CD4-positive, alpha-beta T cell treated with Interleukin-4 for 4 hours (primary cell): ENCODE results near the gene SRRM3.
"Not testable (repeated sequence)": the region's sequence is repeated elsewhere in the genome, so short reads cannot be mapped to it uniquely, and the experiment has no call there.

ENCODE experiments used
- DNase-seq: peaks from one replicate; pipeline ENCODE4 v3.0.0-alpha.2; 2020

Gene SRRM3

GRCh38 chr7:76231583-76231982 lies 29.9 kb downstream of the SRRM3 start:
- no peak for DNase-seq

DNA sequence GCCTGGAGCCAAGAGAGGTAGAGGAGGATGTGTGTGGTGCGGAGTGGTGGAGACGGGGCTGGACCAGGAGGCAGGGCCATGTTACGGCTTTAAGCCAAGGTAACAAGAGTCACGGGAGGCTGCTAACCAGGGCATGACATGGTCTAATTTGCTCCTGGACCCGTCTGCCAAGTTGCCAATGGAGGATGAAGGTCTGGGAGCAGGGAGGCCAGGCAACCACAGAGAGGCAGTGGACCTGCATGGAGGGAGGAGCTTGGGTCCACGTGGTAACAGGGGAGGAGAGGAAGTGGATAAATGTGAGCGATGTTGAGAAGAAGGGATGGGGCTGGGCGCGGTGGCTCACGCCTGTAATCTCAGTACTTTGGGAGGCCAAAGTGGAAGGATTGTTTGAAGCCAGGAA lies 31.0 kb downstream of the SRRM3 start:
- DNase-seq, result no peak

- no peak for DNase-seq
Observed at GRCh38 chr7:76233538-76234281, 32.0 kb downstream of the SRRM3 start.

- DNase-seq, result no peak
Observed at GRCh38 chr7:76234282-76234584, 32.5 kb downstream of the SRRM3 start.

DNA sequence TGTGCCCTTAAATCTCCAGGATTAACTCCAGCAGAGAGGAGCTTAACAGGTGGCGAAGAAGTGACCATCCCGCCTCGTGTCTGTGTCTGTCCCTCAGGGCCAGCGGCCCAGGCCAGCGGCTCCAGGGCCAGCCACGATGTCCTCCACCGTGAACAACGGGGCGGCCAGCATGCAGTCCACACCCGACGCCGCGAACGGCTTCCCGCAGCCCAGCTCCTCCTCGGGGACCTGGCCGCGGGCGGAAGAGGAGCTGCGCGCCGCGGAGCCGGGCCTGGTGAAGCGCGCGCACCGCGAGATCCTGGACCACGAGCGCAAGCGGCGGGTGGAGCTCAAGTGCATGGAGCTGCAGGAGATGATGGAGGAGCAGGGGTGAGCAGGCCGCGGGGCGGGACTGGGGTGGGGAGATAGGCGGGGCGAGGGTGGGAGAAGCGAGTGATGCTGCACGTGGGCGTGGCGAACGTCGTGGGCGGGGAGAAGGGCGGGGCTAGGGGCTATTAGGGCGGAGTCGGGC lies 33.3 kb downstream of the SRRM3 start:
- DNase-seq, result peak; percentile 47

DNA sequence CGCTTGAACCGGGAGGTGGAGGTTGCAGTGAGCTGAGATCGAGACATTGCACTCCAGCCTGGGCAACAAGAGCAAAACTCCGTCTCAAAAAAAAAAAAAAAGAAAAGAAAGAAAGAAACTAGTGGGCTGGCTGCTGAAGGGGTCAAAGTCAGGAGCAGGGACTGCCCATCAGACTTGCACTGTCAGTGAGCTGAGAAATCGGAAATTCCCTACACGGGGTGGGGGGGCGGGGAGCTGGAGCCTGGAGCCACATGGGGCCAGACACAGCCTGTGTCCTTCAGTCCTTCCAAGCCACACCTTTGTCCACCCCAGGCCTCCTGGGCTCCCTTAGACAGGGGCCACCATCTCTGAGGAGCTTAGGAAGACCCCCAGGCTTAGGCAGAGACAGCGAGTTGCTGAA lies 34.5 kb downstream of the SRRM3 start:
- DNase-seq, result no peak

DNA sequence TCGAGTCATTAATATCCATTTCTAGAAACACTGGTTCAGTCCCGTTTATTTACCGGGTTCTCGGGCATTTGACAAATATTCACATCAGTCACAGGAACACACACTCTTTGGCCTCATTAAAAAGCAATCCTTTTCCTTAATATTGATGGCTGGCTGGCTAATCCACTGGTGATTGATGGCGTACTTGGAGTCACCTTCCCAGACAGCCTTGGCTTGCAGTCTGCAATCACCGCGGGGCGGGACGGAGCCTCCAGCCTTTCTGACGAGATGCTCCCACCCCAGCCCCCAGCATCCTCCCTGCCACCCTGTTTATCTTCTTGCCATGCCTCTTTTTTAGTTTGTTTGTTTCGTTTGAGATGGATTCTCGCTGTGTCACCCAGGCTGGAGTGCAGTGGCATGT lies 36.6 kb downstream of the SRRM3 start:
- DNase-seq, result no peak

DNA sequence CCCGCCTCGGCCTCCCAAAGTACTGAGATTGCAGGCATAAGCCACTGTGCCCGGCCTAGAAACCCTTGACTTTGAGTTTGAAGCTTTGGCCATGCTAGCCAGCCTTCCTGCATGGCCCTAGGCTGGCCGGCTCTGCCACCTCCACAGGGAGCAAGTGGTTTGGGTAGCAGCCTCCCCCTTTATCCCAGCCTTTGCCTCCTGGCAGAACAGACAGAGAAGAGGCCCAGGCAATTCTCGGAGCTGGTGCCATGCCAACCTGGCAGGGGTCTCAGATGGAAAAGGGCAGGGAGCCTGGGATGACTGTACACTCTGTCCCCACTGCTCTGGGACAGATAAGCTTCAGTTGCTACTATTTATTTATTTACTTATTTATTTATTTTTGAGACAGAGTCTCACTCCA lies 39.4 kb downstream of the SRRM3 start:
- no peak for DNase-seq

DNA sequence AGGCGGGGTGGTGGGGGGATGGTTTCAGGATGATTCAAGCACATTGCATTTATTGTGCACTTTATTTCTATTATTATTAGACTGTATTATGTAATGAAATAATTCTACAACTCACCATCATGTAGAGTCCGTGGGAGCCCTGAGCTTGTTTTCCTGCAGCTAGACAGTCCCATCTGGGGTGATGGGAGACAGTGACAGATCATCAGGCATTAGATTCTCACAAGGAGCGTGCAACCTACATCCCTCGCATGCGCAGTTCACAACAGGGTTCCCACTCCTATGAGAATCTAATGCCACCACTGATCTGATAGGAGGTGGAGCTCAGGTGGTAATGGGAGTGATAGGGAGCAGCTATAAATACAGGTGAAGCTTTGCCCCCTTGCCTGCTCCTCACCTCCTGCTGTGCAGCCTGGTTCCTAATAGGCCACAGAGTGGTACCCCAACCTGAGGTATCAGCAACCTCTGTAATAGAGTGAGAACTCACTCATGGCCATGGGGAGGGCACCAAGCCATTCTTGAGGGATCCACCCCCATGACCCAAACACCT lies 40.9 kb downstream of the SRRM3 start:
- DNase-seq, result not testable (repeated sequence)

GRCh38 chr7:76244781-76245391 lies 43.2 kb downstream of the SRRM3 start:
- no peak for DNase-seq

DNA sequence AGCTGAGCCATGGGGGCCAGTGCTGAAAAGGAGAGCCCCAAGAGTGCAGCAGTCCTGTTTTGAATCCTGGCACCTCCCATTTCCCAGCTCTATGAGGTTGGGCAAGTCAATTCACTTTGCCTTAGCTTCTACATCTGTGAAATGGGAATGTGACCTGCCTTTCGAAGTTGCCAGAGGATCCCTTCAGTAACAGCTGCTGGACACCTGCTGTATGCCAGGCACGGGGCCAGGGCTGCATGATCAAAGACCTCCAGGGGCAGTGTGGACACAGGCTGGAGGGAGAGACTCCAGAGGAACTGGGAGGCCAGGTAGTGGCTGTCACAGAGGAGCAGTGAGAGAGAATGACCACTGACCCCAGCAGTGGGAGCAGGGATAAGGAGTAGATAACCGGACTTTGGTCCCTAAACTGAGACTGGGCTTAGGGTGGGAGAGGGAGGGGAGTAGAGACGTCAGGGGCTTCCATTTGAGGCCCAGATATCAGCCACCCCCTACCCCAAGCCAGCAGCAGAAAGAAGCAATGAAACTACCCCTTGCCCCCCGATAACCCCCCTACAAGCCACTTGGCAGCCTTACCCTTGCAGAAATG lies 45.2 kb downstream of the SRRM3 start:
- DNase-seq, result no peak

DNA sequence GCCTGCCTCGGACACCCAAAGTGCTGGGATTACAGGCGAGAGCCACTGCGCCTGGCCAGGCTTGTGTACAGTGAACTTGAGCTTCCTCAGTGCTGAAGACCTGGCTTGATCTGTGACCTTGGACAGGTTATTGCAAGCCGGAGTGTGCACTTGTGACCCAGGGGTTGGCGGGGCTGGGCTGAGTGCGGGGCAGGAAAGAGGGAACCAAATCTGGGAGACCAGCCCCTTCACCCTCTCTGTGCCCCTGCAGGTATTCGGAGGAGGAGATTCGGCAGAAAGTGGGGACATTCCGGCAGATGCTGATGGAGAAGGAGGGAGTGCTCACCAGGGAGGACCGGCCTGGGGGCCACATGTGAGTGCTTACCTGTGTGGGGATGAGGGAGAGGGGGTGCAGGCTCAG lies 46.2 kb downstream of the SRRM3 start:
- no peak for DNase-seq

DNA sequence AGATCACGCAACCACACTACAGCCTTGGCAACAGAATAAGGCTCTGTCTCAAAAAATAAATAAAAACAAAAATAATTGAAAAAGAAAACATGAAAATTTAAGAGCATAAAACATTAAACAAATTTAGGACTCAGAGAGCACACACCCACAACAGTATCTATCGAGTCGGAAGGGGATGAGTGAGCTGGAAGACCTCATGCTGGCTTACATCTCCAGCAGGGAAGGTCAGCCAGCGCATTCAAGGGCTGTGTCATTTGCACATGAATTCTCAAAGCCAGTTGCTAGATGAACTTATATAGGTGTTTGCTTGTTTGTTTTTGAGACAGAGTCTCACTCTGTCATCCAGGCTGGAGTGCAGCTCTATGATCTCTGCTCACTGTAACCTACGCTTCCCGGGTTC lies 50.3 kb downstream of the SRRM3 start:
- no peak for DNase-seq

DNA sequence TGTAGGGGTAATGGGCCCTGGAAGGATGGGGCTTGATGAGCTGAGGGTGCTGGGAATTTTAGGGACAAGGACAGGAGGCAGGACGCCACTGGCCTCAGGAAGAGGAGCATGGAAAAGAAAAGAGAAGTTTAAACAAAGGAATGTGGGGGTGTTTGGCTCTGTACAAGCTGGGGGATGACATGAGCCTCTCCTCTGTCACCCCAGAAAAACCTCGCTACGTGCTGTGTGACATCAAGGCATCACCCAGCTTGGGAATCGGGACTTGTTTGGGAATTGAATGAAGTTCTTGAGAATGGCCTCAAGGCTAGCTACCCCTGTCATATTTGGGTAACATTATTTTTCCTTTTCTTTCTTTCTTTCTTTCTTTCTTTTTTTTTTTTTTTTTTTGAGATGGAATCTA lies 53.1 kb downstream of the SRRM3 start:
- DNase-seq, result no peak

GRCh38 chr7:76257973-76258372 lies 56.3 kb downstream of the SRRM3 start:
- no peak for DNase-seq

GRCh38 chr7:76259124-76260093 lies 57.7 kb downstream of the SRRM3 start:
- DNase-seq, result no peak

- DNase-seq, result no peak
Observed at GRCh38 chr7:76260171-76260703, 58.5 kb downstream of the SRRM3 start.

DNA sequence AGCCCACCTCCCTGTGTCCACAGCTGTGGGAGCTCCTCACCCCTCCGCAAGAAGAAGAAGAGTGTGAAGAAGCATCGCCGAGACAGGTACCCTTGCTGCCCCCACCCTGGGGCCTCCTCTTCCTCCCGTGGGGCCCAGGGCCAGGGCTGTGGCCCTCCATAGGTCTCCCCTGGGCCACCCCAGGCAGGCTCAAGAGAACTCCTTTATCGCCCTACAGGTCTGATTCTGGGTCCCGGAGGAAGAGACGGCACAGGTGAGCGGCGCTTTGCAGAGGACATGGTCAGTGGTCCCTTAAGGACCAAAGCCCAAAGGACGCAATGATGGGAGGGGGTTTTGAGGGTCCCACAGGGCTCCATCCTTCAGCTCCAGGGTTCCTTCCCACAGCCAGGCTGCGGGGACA lies 59.6 kb downstream of the SRRM3 start:
- no peak for DNase-seq

- no peak for DNase-seq
Observed at GRCh38 chr7:76261931-76262330, 60.2 kb downstream of the SRRM3 start.

DNA sequence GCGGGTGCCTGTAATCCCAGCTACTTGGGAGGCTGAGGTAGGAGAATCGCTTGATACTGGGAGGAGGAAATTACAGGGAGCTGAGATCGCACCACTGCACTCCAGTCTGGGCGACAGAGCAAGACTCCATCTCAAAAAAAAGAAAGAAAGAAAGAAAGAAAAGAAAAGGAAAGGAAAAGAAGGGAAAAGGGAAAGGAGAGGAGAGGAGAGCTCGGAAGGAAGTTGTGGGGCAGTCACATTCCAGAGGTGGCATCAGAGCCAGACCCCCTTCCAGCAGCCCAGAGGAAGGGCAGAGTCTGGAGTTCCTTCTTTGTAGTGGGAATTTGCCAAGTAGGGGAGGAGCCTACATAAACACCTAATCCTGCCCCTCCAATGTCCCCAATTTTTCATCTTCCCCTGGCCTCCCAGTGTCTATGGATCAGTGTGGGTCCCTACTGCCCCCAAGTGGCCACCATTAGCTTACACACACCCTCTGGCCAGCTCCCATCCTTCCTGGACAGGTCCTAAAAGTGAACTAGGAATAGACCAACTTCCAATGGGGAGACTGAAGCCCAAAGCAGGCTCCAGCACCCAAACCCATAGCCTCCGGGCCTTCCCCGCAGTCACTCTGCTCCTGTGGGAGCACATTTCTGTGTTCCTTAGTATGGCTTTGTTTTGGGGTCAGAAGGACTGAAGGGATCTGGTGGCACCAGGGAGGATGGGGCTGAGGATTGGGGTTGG lies 61.1 kb downstream of the SRRM3 start:
- DNase-seq, result no peak

- no peak for DNase-seq
Observed at GRCh38 chr7:76265299-76265698, 63.6 kb downstream of the SRRM3 start.
